Gastroesophageal sphincter (tissue), 3 donors: ENCODE results near the gene GSG1L.

ENCODE experiments used
- CTCF ChIP-seq, 4 experiments: fragments of 200-600 bp in 2 of 4; fragments of 450-650 bp in 2 of 4; sonication (generic) in 1 of 4; IDR thresholded peaks; one replicate each; pipeline ENCODE4 v1.5.1; 2017 to 2019; ENCODE audit warnings: antibody characterized with exemption in 4 of 4, mild to moderate bottlenecking in 2 of 4, moderate library complexity in 2 of 4
- POLR2A ChIP-seq, 2 donors: fragments of 450-650 bp; IDR thresholded peaks; one replicate each; pipeline ENCODE4 v1.6.1; 2017; ENCODE audit warnings: antibody characterized with exemption in 2 of 2, mild to moderate bottlenecking in 2 of 2, moderate library complexity in 1 of 2
- POLR2AphosphoS5 ChIP-seq: sonication (generic); formaldehyde crosslinking; IDR thresholded peaks from one replicate; pipeline ENCODE4 v1.6.1; 2017; ENCODE audit warnings: antibody characterized with exemption

- TF ChIP-seq CTCF (IDR thresholded peaks at IDR 0.05) (no peak), POLR2A (IDR thresholded peaks at IDR 0.05) (no peak), POLR2AphosphoS5 (no peak)
Measured at GRCh38 chr16:27760789-27761176, 302.7 kb downstream of the GSG1L start.
